Stimulated activated CD4-positive, alpha-beta T cell treated with anti-CD3 and anti-CD28 coated beads, Interleukin-1b, Interleukin-23, amount 100 ng/mL, for 48 hours (primary cell): ENCODE results near the gene PRKCD.
"Not testable (repeated sequence)": the region's sequence is repeated elsewhere in the genome, so short reads cannot be mapped to it uniquely, and the experiment has no call there.

ENCODE experiments used
- DNase-seq: peaks from one replicate; pipeline ENCODE4 v3.0.0-alpha.2; 2020

Gene PRKCD

GRCh38 chr3:53140847-53141845 is 19.9 kb upstream of the PRKCD start:
- peak; percentile 48 for DNase-seq

GRCh38 chr3:53142986-53143385 is 18.0 kb upstream of the PRKCD start:
- DNase-seq, result no peak

- DNase-seq, result no peak
Measured at GRCh38 chr3:53144446-53144845, 16.6 kb upstream of the PRKCD start.

- no peak for DNase-seq
Measured at GRCh38 chr3:53144862-53145712, 15.9 kb upstream of the PRKCD start.

GRCh38 chr3:53145713-53146080 is 15.3 kb upstream of the PRKCD start:
- DNase-seq, result no peak

GRCh38 chr3:53146319-53146891 is 14.6 kb upstream of the PRKCD start:
- DNase-seq, result no peak

GRCh38 chr3:53147151-53147902 is 13.7 kb upstream of the PRKCD start:
- no peak for DNase-seq

- DNase-seq, result no peak
Measured at GRCh38 chr3:53147903-53148400, 13.1 kb upstream of the PRKCD start.

- DNase-seq, result no peak
Measured at GRCh38 chr3:53149006-53149690, 11.9 kb upstream of the PRKCD start.

- no peak for DNase-seq
Measured at GRCh38 chr3:53149699-53150098, 11.3 kb upstream of the PRKCD start.

GRCh38 chr3:53150247-53151085 is 10.5 kb upstream of the PRKCD start:
- no peak for DNase-seq

GRCh38 chr3:53151086-53151438 is 9.9 kb upstream of the PRKCD start:
- DNase-seq, result not testable (repeated sequence)

GRCh38 chr3:53151465-53151864 is 9.5 kb upstream of the PRKCD start:
- DNase-seq, result no peak

- no peak for DNase-seq
Measured at GRCh38 chr3:53151870-53152660, 8.9 kb upstream of the PRKCD start.

- DNase-seq, result no peak
Measured at GRCh38 chr3:53153264-53153823, 7.7 kb upstream of the PRKCD start.

GRCh38 chr3:53153980-53154379 is 7.0 kb upstream of the PRKCD start:
- DNase-seq, result no peak

GRCh38 chr3:53154881-53155285 is 6.1 kb upstream of the PRKCD start:
- no peak for DNase-seq

GRCh38 chr3:53155760-53156159 is 5.2 kb upstream of the PRKCD start:
- no peak for DNase-seq

- DNase-seq, result no peak
Measured at GRCh38 chr3:53156368-53156834, 4.6 kb upstream of the PRKCD start.
